ENCODE measurements around the gene ALX4.

ALX4 gene

GRCh38 chr11:44229624-44230023, 80.3 kb downstream of the ALX4 start (continued):
- TF ChIP-seq ZNF302 (tag by site-specific recombination; IDR thresholded peaks at IDR 0.05; ENCODE audit: low read depth) (no peak), ZNF433 (tag by site-specific recombination; IDR thresholded peaks at IDR 0.05; ENCODE audit: low read depth) (no peak), PRDM2 (tag by site-specific recombination; IDR thresholded peaks at IDR 0.05; ENCODE audit: borderline replicate concordance) (no peak), ZNF639 (tag by site-specific recombination; IDR thresholded peaks at IDR 0.05) (no peak)

- no peak overlapping the region for H3K27ac ChIP-seq (ENCODE audit: extremely low read depth, low read depth, low read length)
- ChIA-PET CTCF (no interaction called here), POLR2A (no interaction called here)
- H3K9me3 ChIP-seq (ENCODE audit: control insufficient read depth, insufficient read depth, low read depth, low read length): no peaks in the 10 kb centered on the region
- no peaks in the 10 kb centered on the region for H3K4me1 ChIP-seq (ENCODE audit: control insufficient read depth, insufficient read depth, low read length)
- H3K36me3 ChIP-seq (ENCODE audit: control insufficient read depth in 2 of 2, insufficient read depth in 1 of 2, low read length in 2 of 2): peaks cover 0 to 4% of the 10 kb centered on the region in 2 experiments; a peak in 1 of 3 replicates
- H3K4me3 ChIP-seq (ENCODE audit: low read depth, low read length): no peak overlapping the region
- TF ChIP-seq ZNF792 (tag by site-specific recombination; IDR thresholded peaks at IDR 0.05) (no peak), ZNF155 (tag by site-specific recombination; IDR thresholded peaks at IDR 0.05) (no peak), ZNF157 (tag by site-specific recombination; IDR thresholded peaks at IDR 0.05) (no peak), ZNF768 (tag by site-specific recombination; IDR thresholded peaks at IDR 0.05) (no peak), ZNF530 (tag by site-specific recombination; IDR thresholded peaks at IDR 0.05; ENCODE audit: low read depth) (no peak), ZNF585B (tag by site-specific recombination; IDR thresholded peaks at IDR 0.05) (no peak), ZNF48 (tag by site-specific recombination; IDR thresholded peaks at IDR 0.05) (no peak), ZBTB1 (tag by site-specific recombination; IDR thresholded peaks at IDR 0.05) (no peak), ZNF280D (tag by site-specific recombination; IDR thresholded peaks at IDR 0.05) (no peak), ZNF664 (tag by site-specific recombination; IDR thresholded peaks at IDR 0.05) (no peak), ELK4 (IDR thresholded peaks at IDR 0.05; ENCODE audit: borderline replicate concordance, low read depth, low read length) (no peak), ZNF311 (tag by site-specific recombination; IDR thresholded peaks at IDR 0.05; ENCODE audit: borderline replicate concordance) (no peak), ZNF174 (tag by site-specific recombination; IDR thresholded peaks at IDR 0.05) (no peak), FEZF1 (tag by site-specific recombination; IDR thresholded peaks at IDR 0.05) (no peak)
Observed at GRCh38 chr11:44229098-44229497, 80.8 kb downstream of the ALX4 start.
